ENCODE data around the gene A3GALT2.

A3GALT2 gene

DNA sequence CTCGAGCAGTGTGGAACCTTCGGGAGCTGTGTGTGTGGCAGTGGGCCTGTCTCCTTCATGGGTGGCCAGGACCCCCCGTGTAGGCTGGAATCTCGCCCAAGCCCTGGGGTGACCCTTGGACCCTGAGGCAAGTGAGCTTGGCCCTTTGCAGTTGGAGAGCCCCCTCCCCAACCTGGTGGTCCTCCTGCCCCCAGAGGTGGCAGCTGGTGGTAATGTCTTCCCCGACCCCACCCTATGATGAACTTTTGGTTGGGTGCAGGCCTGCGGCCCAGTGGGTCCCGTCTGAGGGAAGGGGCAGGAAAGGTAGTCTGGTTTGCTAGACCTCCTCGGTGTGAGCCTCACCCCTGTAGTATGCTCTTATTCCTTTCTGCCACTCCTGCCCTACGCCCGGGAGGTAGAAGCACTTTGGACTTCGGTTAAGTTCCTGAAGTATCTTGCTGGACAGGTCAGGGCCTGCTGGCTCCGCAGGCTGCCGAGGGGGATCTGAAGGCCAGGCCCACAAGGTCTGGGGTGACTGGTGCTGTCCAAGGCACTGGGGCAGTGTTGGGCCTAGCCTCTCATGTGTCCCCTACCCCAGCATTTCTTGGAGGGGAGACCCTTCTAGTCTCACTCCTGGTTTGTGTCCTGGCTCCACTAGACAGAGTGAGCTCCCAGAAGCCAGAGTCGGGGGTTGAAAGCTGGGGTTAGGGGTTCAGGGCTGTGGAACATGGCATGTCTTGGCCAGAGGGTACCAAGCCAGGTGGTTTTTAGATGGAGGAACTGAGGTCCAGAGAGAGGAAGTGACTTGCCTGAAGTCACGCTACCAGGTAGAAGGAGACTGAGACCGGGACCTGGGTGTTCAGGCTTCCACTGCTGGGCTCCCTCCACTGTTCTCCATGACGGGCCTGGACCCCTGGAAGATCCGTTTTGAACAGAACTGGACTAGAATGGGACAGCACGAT is 62.9 kb downstream of the A3GALT2 start:
- H3K27ac ChIP-seq: peak overlapping the region; percentile 86 to 100
- H3K4me3 ChIP-seq: peak overlapping the region; percentile 88
- TF ChIP-seq, protein P1, sequence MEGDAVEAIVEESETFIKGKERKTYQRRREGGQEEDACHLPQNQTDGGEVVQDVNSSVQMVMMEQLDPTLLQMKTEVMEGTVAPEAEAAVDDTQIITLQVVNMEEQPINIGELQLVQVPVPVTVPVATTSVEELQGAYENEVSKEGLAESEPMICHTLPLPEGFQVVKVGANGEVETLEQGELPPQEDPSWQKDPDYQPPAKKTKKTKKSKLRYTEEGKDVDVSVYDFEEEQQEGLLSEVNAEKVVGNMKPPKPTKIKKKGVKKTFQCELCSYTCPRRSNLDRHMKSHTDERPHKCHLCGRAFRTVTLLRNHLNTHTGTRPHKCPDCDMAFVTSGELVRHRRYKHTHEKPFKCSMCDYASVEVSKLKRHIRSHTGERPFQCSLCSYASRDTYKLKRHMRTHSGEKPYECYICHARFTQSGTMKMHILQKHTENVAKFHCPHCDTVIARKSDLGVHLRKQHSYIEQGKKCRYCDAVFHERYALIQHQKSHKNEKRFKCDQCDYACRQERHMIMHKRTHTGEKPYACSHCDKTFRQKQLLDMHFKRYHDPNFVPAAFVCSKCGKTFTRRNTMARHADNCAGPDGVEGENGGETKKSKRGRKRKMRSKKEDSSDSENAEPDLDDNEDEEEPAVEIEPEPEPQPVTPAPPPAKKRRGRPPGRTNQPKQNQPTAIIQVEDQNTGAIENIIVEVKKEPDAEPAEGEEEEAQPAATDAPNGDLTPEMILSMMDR (IDR thresholded peaks at IDR 0.05): no peak
- DNase-seq (ENCODE audit: low spot score): no peak

DNA sequence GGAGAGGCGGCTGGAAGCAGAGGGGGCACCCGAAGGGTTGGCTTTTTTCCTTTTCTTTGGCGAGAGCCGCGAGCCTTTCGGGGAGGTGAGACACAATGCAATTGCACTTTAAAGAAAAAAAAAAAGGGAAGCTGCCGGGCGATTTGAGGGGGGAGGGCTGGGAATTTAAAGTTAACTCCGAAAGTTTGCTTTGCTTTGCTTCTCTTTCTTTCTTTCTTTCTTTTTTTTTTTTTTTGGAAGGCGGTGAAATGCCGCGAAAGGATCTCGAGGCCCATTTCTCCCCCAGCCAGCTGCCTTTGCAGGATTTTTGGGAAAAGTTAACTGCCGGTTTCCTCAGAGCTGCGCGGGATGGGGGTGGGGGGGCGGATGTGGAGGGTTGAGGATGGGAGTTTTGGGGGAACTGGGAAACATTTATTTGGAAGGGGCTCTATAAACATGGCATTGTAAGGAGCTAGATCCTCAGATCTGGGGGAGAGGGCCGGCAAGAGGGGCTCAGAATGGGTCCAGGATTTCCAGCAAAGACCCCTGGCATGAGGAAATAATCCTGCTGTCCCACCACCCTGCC is 63.6 kb downstream of the A3GALT2 start:
- TF ChIP-seq, protein P1 (IDR thresholded peaks at IDR 0.05): no peak
- DNase-seq (ENCODE audit: low spot score): no peak
- Histone ChIP-seq H3K27ac (peak overlapping the region; percentile 86 to 100), H3K4me3 (peak overlapping the region; percentile 88)
